GM19468 (cell line): Measurements from ENCODE around the gene SLC41A2.

Source experiments
- ATAC-seq: cut with Tn5 transposase; IDR thresholded peaks from one replicate; pipeline ENCODE4 v1.9.1; 2021; ENCODE audit warnings: mild to moderate bottlenecking, moderate library complexity, moderate number of reproducible peaks; ENCODE audit not compliant: unreplicated experiment; ENCODE audit errors: extremely low read depth

SLC41A2 gene

DNA sequence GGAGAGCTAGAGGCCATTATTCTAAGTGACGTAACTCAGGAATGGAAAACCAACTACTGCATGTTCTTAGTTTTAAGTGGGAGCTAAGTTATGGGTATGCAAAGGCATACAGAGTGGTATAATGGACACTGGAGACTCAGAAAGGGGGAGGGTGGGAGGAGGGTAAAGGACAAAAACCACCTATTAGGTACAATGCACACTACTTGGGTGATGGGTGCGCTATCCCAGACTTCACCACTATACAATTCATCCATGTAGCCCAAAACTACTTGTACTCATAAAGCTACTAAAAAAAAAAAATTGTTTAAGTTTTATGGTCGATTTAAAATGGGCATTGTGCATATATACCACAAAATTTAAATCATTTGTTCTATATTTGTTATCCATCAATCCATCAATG is 24.3 kb downstream of the SLC41A2 start:
- no peak for ATAC-seq

DNA sequence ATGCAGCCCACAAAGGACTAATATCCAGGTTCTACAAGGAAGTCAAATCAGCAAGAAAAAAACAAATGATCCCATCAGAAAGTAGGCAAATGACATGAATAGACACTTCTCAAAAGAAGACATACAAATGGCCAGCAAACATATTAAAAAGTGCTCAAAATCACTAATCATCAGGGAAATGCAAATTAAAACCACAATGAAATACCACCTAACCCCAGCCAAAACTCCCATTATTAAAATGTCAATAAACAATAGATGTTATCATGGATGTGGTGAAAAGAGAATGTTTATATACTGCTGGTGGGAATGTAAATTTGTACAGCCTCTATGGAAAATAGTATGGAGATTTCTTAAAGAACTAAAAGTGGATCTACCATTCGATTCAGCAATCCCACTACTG is 25.0 kb downstream of the SLC41A2 start:
- no peak for ATAC-seq

DNA sequence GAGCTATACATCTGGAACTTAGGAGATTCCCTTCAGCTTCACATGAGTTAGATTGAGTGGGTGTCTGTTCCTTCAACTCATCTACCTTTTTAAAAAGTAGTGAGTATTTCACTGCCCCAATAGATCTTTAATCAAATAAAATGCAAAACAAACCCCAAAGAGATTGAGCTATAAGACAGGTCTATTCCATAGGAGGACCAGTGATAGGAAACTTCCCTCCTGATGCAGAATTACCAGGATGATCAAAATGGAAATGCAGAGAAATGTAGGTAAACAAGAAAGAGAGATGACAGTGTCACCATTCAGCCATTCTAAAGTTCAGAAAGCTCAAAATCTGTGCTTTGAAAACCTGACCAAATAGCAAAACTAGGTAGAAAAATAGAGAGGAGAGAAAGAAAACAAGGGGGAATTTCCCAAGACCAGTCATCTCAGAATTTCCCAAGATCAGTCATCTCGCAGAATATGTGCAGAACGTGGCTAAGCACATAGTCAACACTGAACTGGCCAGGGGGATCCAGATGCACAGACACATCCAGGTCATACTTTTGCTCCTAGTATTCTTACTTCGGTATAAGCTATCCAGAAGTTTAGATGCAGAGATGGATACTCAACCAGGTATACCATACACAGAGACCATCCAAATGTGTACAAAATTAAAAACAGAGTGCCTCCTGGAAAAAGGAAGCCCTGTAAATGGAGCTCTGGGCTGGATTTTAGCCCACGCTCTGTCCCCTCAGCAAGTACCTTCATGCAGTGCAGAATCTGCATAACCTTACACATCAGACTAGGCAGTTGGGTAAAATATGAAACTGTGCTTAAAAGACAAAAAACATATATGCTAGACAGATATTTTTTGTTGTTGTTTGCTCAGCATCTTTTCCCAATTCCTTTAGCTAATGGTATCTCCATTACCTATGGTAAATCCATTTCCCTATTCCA is 27.4 kb downstream of the SLC41A2 start:
- ATAC-seq: peak; percentile 76

GRCh38 chr12:104929977-104930376 is 28.1 kb downstream of the SLC41A2 start:
- ATAC-seq: no peak

- ATAC-seq: no peak
Observed at GRCh38 chr12:104929368-104929767, 28.7 kb downstream of the SLC41A2 start.

DNA sequence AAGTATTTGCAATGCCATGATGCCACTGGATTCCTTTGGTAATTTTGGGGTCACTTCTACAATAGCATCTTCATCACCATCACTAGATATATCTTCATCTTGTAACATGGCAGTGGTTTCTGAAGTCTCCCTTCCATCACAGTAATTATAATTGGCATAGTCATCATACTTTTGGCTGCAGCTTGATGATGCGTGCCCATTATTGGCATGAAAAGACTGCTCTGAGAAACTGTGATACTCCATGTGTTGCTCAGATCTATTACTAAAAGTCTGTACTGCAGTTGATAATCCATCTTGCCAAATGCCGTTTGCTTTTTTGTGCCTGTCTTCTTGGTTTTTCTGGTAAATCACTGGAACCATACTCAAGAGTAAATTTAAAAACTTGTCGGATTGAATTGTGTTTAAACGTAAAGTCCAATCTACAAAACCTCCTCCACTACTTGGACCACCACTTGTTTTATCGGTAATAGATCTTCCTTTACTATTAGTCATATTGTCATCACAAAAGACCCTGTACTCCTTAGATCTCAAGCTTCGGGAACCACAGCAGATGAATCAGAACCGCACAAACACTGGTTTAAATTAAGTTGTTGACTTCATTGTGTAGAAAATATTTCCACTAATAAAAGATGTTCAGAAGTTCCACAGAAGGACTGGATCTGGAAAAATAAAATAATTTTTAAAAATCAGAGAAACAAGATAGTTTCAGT is 29.9 kb downstream of the SLC41A2 start:
- no peak for ATAC-seq

GRCh38 chr12:104925501-104925900 is 32.6 kb downstream of the SLC41A2 start:
- ATAC-seq: no peak

DNA sequence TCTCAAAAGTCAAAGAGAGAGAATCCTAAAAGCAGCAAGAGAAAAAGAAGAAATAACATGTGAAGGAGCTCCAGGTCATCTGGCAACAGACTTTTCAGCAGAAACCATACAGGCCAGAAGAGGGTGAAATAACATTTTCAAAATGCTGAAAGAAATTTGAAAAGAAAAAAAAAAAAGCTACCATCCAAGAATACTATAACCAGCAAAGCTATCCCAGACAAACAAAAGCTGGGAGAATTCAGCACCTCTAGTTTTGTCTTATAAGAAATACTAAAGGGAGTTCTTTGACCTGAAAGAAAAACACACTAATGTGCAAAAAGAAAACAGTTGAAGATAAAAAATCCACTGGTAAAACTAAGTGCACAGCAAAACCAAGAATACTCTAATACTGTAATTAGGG is 36.8 kb downstream of the SLC41A2 start:
- ATAC-seq: no peak

DNA sequence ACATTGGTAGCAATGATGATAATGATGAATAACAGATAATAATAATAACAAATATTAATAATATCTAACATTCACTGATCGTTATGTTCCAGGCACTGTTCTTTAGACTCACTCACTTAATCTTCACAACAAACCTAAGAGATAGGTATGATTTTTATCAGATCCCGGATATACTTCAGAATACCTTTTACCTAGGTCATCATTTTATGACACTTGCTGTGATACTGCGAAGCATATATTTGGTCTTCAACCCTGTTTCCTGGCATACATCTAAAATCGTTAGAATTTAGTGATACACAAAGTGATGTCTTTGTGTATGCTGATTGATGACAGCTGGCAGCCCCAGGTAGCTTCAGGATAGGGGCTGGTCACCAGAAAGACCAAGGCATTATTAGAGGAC is 46.1 kb downstream of the SLC41A2 start:
- no peak for ATAC-seq

- ATAC-seq: no peak
Observed at GRCh38 chr12:104910196-104910840, 47.8 kb downstream of the SLC41A2 start.

DNA sequence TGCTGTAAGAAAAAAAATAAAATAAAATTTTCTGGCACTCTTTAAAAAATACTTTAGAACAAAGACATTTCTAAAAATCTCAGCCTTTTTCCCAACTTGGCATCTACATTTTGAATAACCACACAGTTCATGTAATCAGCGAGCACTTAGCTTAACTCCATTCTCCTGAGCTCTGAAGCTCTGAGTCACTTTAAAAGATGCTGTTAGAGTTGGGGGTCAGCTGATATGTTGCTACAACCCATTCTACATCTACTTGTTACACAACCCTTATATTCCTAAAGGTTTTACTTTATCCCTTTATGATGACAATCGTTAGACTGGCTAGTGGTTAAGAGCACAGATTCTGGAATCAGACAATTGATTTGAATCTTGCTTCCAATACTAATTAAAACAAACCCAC is 48.3 kb downstream of the SLC41A2 start:
- ATAC-seq: no peak
